HepG2 (cell line): ENCODE results near the gene ZNF783. TPM values are rescaled to one million over a fixed set of nuclear protein-coding genes. Genes with fewer than 3 reads are reported as not detected.

Experiments used
- ATAC-seq: fragments of 200-7000 bp; cut with Tn5 transposase; 3 replicates; pipeline ENCODE4 v1.9.1; 2020; ENCODE audit warnings: mild to moderate bottlenecking, moderate library complexity
- BruUV-seq: library from RNA; stranded (reverse); fragments of 400-500 nt; replicated peaks from 2 replicates; lab custom pipeline; 2021; lab: Mats Ljungman, UMichigan
- CTCF ChIA-PET: fragments of 300-600 bp; formaldehyde crosslinking; extraction: SDS; loops from one replicate; lab custom pipeline; 2021; ENCODE audit warnings: low total read pairs, inconsistent platforms, low intra/inter-chr PET ratio; lab: Yijun Ruan, JAX
- POLR2A ChIA-PET: fragments of 350-600 bp; sonication (Branson Sonifier 250); formaldehyde crosslinking; loops from one replicate; lab custom pipeline; 2020; ENCODE audit warnings: antibody characterized with exemption, inconsistent platforms; lab: Yijun Ruan, JAX
- DNase-seq: peaks from one replicate; pipeline ENCODE4 v3.0.0-alpha.2; 2015; ENCODE audit warnings: low spot score
- FAIRE-seq: peaks from 3 replicates; lab custom pipeline; 2011; peaks lifted over from hg19 to GRCh38; lab: Jason Lieb, UNC
- H2AFZ ChIP-seq: one replicate; pipeline ENCODE4 v1.6.1; 2011; ENCODE audit warnings: low read length, inconsistent platforms
- H3K27ac ChIP-seq: fragments of 300-600 bp; 3 replicates; pipeline ENCODE4 v1.8.0; 2011; ENCODE audit warnings: mixed run types, mild to moderate bottlenecking, mixed read lengths, low read length, inconsistent platforms; ENCODE audit not compliant: insufficient read depth; ENCODE audit errors: extremely low read length
- H3K27me3 ChIP-seq, 2 experiments: fragments of 200-600 bp in 1 of 2; 2 replicates in 1 of 2; 3 replicates in 1 of 2; pipeline versions ENCODE4 v1.6.0 to v1.8.0; 2011; ENCODE audit warnings: low read length in 2 of 2, mild to moderate bottlenecking in 2 of 2, moderate library complexity in 2 of 2, inconsistent platforms in 1 of 2; ENCODE audit not compliant: insufficient read depth in 2 of 2, control insufficient read depth in 1 of 2
- H3K36me3 ChIP-seq, 2 experiments: fragments of 200-600 bp in 1 of 2; replicated peaks in 1 of 2; 2 replicates in 1 of 2; 3 replicates in 1 of 2; pipeline versions ENCODE4 v1.5.1 to v1.8.0; 2011; ENCODE audit warnings: low read length in 2 of 2, inconsistent platforms in 1 of 2; ENCODE audit not compliant: insufficient read depth in 2 of 2, control insufficient read depth in 1 of 2
- H3K4me1 ChIP-seq: 2 replicates; pipeline ENCODE4 v1.5.1; 2012; ENCODE audit warnings: low read length, inconsistent platforms; ENCODE audit not compliant: insufficient read depth
- H3K4me2 ChIP-seq: 2 replicates; pipeline ENCODE4 v1.6.0; 2011; ENCODE audit warnings: low read depth, low read length, inconsistent platforms
- H3K4me3 ChIP-seq, 3 experiments: fragments of 200-600 bp in 1 of 3; sonication (generic), shearing (Covaris generic) in 1 of 3; replicated peaks in 1 of 3; 2 replicates each; pipeline ENCODE4 v1.5.1; 2011 to 2016; ENCODE audit warnings: low read length in 3 of 3, inconsistent platforms in 2 of 3, low read depth in 2 of 3, mild to moderate bottlenecking in 2 of 3, control low read depth in 1 of 3, mixed read lengths in 1 of 3; ENCODE audit not compliant: insufficient read depth in 1 of 3
- H3K79me2 ChIP-seq: one replicate; pipeline ENCODE4 v1.6.1; 2011; ENCODE audit warnings: low read length, inconsistent platforms; ENCODE audit not compliant: insufficient read depth
- H3K9ac ChIP-seq: 2 replicates; pipeline ENCODE4 v1.6.0; 2011; ENCODE audit warnings: mild to moderate bottlenecking, low read depth, low read length, inconsistent platforms; ENCODE audit not compliant: insufficient read depth
- H3K9me3 ChIP-seq: 2 replicates; pipeline ENCODE4 v1.5.1; 2012; ENCODE audit warnings: mild to moderate bottlenecking, low read length
- H4K20me1 ChIP-seq: 2 replicates; pipeline ENCODE4 v1.6.0; 2011; ENCODE audit warnings: inconsistent platforms, mild to moderate bottlenecking, low read length, moderate library complexity; ENCODE audit not compliant: insufficient read depth
- HNRNPK ChIP-seq: fragments of 200-400 bp; formaldehyde crosslinking; IDR thresholded peaks from 2 replicates; pipeline ENCODE4 v1.6.1; 2018; ENCODE audit warnings: low read length, low read depth, moderate library complexity, mild to moderate bottlenecking; ENCODE audit not compliant: poor library complexity, severe bottlenecking
- ISL2 ChIP-seq: sonication (generic); formaldehyde crosslinking; IDR thresholded peaks from 2 replicates; pipeline ENCODE4 v1.5.0; 2020; ENCODE audit warnings: missing genetic modification reagents
- MLLT10 ChIP-seq: sonication (generic); formaldehyde crosslinking; IDR thresholded peaks from 2 replicates; pipeline ENCODE4 v1.4.0; 2020; ENCODE audit warnings: missing genetic modification reagents
- RBAK ChIP-seq: sonication (generic); formaldehyde crosslinking; IDR thresholded peaks from 2 replicates; pipeline ENCODE4 v1.5.1; 2020; ENCODE audit warnings: mild to moderate bottlenecking, missing genetic modification reagents
- RNF2 ChIP-seq: fragments of 450-650 bp; conservative IDR thresholded peaks from 2 replicates; pipeline ENCODE4 v1.6.1; 2016; ENCODE audit warnings: low read depth
- SMAD1 ChIP-seq: sonication (generic); formaldehyde crosslinking; IDR thresholded peaks from 2 replicates; pipeline ENCODE4 v1.4.0; 2020; ENCODE audit warnings: missing genetic modification reagents, low read depth, mild to moderate bottlenecking, borderline replicate concordance
- SP5 ChIP-seq: IDR thresholded peaks from 2 replicates; pipeline ENCODE4 v1.6.1; 2016; ENCODE audit warnings: low read depth, borderline replicate concordance
- SRSF4 ChIP-seq: fragments of 200-400 bp; formaldehyde crosslinking; IDR thresholded peaks from one replicate; pipeline ENCODE4 v1.6.1; 2018; ENCODE audit warnings: mild to moderate bottlenecking, low read depth, low read length, moderate library complexity; ENCODE audit not compliant: poor library complexity, severe bottlenecking
- TAF1 ChIP-seq: sonication (generic); formaldehyde crosslinking; IDR thresholded peaks from 2 replicates; pipeline ENCODE4 v1.4.0; 2020; ENCODE audit warnings: missing genetic modification reagents
- YEATS4 ChIP-seq: sonication (generic); formaldehyde crosslinking; IDR thresholded peaks from 2 replicates; pipeline ENCODE4 v1.4.0; 2020; ENCODE audit warnings: missing genetic modification reagents, borderline replicate concordance
- ZNF121 ChIP-seq: sonication (generic); formaldehyde crosslinking; IDR thresholded peaks from 2 replicates; pipeline ENCODE4 v1.5.0; 2020; ENCODE audit warnings: mild to moderate bottlenecking, missing genetic modification reagents
- ZNF569 ChIP-seq: sonication (generic); formaldehyde crosslinking; IDR thresholded peaks from 2 replicates; pipeline ENCODE4 v1.5.0; 2020; ENCODE audit warnings: mild to moderate bottlenecking, missing genetic modification reagents, moderate library complexity, borderline replicate concordance
- ZNF761 ChIP-seq: sonication (generic); formaldehyde crosslinking; conservative IDR thresholded peaks from 2 replicates; pipeline ENCODE4 v1.4.0; 2020; ENCODE audit warnings: mild to moderate bottlenecking, missing genetic modification reagents
- ZNF788 ChIP-seq: sonication (generic); formaldehyde crosslinking; IDR thresholded peaks from 2 replicates; pipeline ENCODE4 v1.5.0; 2020; ENCODE audit warnings: mild to moderate bottlenecking, missing genetic modification reagents, borderline replicate concordance
- WGBS: methylation state at CpG from one replicate; pipeline ENCODE4 v1.1.6; 2017; ENCODE audit warnings: low lambda C conversion rate; 5-methylcytosine and 5-hydroxymethylcytosine counted together
- in situ Hi-C: cut with HindIII; loops from 2 replicates; pipeline ENCODE4 v1.10.0; 2017; ENCODE audit warnings: low pct_unique_long_range_greater_than_20kb; ENCODE audit not compliant: extremely low pct_ligation_motif_present
- intact Hi-C: fragments of 100-400 bp; cut with micrococcal nuclease; formaldehyde crosslinking; loops from one replicate; pipeline ENCODE4 v1.10.0; 2022; ENCODE audit not compliant: unreplicated experiment
- polyA plus RNA-seq, 8 experiments: library from polyadenylated mRNA; depleted of rRNA in 3 of 8; stranded (reverse) in 7 of 8; unstranded in 1 of 8; fragments of >200 nt; fragmentation: Illumina TruSeq in 4 of 8; extraction: Trizol in 4 of 8; gene quantifications; 2 replicates each; pipeline versions ENCODE4 v1.2.1 to v1.2.3, GENCODE V29; 2011 to 2016; ENCODE audit warnings: low read depth in 4 of 8, missing spikeins in 1 of 8, mixed read lengths in 1 of 8; ENCODE audit not compliant: insufficient read depth in 1 of 8
- total RNA-seq, 5 experiments: library from RNA; depleted of rRNA; stranded (reverse); fragments of >200 nt; fragmentation: Illumina TruSeq; extraction: Trizol; gene quantifications; 2 replicates each; pipeline ENCODE4 v1.2.3, GENCODE V29; 2016; ENCODE audit warnings: low read depth in 1 of 5
- TF ChIP-seq, protein P1 (sequence below): sonication (generic); formaldehyde crosslinking; IDR thresholded peaks from 2 replicates; pipeline ENCODE4 v1.8.1; 2023; ENCODE audit warnings: missing genetic modification reagents, mild to moderate bottlenecking, borderline replicate concordance
- TF ChIP-seq, protein P2 (sequence below): sonication (generic); formaldehyde crosslinking; IDR thresholded peaks from 2 replicates; pipeline ENCODE4 v1.4.0; 2020; ENCODE audit warnings: missing genetic modification reagents
- TF ChIP-seq, protein P3 (sequence below): sonication (generic); formaldehyde crosslinking; IDR thresholded peaks from 2 replicates; pipeline ENCODE4 v1.5.1; 2020; ENCODE audit warnings: mild to moderate bottlenecking, moderate library complexity, missing genetic modification reagents
- TF ChIP-seq, protein P4 (sequence below), 2 experiments: sonication (generic) in 1 of 2; formaldehyde crosslinking in 1 of 2; IDR thresholded peaks; 2 replicates each; pipeline versions ENCODE4 v1.4.0 to v1.6.1; 2018 to 2020; ENCODE audit warnings: missing genetic modification reagents in 2 of 2, borderline replicate concordance in 1 of 2, low read depth in 1 of 2, mild to moderate bottlenecking in 1 of 2, missing biosample characterization in 1 of 2

ZNF783 gene
- total and polyA plus RNA-seq, 2 of the 13 experiments (the other 11 are each of a cell fraction or from before 2014, with no cell fraction given): 4.1 to 5.2 TPM

DNA sequence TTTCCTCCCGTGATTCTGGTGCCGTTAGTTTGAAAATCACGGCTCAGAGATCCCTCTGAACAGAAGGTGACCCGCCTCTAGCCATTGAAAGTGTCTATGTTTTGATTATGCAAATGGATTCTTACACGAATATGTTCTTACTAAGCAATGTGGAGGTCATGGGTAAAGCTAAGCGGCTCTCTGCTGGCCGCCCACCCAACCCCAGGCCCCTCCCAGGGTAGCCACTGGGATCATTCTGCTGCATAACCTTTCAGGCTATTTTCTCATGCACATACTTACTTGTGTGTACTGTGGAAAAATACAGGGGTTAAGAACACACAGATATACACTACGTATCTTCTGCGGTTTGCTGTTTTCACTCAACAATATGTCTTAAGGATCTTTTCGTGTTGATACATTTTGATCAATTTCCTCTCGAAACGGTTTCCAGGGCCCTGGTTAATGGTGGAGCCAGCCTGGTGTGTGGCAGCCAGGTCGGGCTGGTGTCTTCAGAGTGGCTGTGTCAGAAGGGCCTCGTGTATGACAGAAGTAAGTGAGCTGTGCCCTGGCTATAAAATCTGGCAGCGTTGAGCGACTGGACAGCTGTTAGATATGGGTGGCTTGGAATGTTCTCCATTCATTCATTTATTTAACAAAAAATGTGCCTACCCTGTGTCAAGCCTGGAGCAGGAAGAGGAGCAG is 29.9 kb downstream of the ZNF783 start:
- POLR2A ChIA-PET: no interaction called here
- 93% methylated on average over 13 of the region's 16 CpGs for WGBS
- intact Hi-C loops: no loop called here

More for the DNA sequence above, 29.9 kb downstream of the ZNF783 start:
- H3K27me3 ChIP-seq: no peaks in the 10 kb centered on the region
- no peak overlapping the region for H3K27ac ChIP-seq
- FAIRE-seq (no peak), ATAC-seq (no peak), DNase-seq (no peak)
- no peaks in the 10 kb centered on the region for H3K79me2 ChIP-seq
- H4K20me1 ChIP-seq: no peaks in the 10 kb centered on the region
- H3K9me3 ChIP-seq: no peaks in the 10 kb centered on the region
- peaks cover 2 to 3% of the 10 kb centered on the region in 2 experiments; a peak in 3 of 5 replicates for H3K36me3 ChIP-seq
- in situ Hi-C loops: no loop called here
- BruUV-seq: no TSS peak
- H3K9ac ChIP-seq: no peak overlapping the region
- TF ChIP-seq, protein P1, sequence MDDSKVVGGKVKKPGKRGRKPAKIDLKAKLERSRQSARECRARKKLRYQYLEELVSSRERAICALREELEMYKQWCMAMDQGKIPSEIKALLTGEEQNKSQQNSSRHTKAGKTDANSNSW (CRISPR knock-in tag): no peak
- TF ChIP-seq ZNF569 (CRISPR knock-in tag): no peak
- no peak for TF ChIP-seq SRSF4
- TF ChIP-seq, protein P2, sequence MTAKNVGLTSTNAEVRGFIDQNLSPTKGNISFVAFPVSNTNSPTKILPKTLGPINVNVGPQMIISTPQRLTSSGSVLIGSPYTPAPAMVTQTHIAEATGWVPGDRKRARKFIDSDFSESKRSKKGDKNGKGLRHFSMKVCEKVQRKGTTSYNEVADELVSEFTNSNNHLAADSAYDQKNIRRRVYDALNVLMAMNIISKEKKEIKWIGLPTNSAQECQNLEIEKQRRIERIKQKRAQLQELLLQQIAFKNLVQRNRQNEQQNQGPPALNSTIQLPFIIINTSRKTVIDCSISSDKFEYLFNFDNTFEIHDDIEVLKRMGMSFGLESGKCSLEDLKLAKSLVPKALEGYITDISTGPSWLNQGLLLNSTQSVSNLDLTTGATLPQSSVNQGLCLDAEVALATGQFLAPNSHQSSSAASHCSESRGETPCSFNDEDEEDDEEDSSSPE (CRISPR knock-in tag): no peak
- TF ChIP-seq, protein P3, sequence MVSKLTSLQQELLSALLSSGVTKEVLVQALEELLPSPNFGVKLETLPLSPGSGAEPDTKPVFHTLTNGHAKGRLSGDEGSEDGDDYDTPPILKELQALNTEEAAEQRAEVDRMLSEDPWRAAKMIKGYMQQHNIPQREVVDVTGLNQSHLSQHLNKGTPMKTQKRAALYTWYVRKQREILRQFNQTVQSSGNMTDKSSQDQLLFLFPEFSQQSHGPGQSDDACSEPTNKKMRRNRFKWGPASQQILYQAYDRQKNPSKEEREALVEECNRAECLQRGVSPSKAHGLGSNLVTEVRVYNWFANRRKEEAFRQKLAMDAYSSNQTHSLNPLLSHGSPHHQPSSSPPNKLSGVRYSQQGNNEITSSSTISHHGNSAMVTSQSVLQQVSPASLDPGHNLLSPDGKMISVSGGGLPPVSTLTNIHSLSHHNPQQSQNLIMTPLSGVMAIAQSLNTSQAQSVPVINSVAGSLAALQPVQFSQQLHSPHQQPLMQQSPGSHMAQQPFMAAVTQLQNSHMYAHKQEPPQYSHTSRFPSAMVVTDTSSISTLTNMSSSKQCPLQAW (CRISPR knock-in tag): no peak
- TF ChIP-seq TAF1 (CRISPR knock-in tag): no peak
- no peak for TF ChIP-seq ZNF121 (CRISPR knock-in tag)
- no peak for TF ChIP-seq RNF2
- no peak for TF ChIP-seq SP5 (CRISPR knock-in tag)
- no peak for TF ChIP-seq ZNF788 (CRISPR knock-in tag)
- no peak for TF ChIP-seq MLLT10 (CRISPR knock-in tag)
- no peak for TF ChIP-seq ISL2 (CRISPR knock-in tag)
- TF ChIP-seq SMAD1 (CRISPR knock-in tag): no peak
- TF ChIP-seq ZNF761: no peak
- TF ChIP-seq, protein P4, sequence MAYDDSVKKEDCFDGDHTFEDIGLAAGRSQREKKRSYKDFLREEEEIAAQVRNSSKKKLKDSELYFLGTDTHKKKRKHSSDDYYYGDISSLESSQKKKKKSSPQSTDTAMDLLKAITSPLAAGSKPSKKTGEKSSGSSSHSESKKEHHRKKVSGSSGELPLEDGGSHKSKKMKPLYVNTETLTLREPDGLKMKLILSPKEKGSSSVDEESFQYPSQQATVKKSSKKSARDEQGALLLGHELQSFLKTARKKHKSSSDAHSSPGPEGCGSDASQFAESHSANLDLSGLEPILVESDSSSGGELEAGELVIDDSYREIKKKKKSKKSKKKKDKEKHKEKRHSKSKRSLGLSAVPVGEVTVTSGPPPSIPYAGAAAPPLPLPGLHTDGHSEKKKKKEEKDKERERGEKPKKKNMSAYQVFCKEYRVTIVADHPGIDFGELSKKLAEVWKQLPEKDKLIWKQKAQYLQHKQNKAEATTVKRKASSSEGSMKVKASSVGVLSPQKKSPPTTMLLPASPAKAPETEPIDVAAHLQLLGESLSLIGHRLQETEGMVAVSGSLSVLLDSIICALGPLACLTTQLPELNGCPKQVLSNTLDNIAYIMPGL (CRISPR knock-in tag; IDR thresholded peaks at IDR 0.05; ENCODE audit: borderline replicate concordance in 1 of 2, low read depth in 1 of 2): no peak
- TF ChIP-seq RBAK (CRISPR knock-in tag): no peak
- no peak for TF ChIP-seq HNRNPK
- TF ChIP-seq YEATS4 (CRISPR knock-in tag): no peak
- no peak overlapping the region for H2AFZ ChIP-seq
- H3K4me2 ChIP-seq: no peak overlapping the region
- no peak overlapping the region for H3K4me3 ChIP-seq
- CTCF ChIA-PET: no interaction called here
- H3K4me1 ChIP-seq: no peaks in the 10 kb centered on the region
